Endothelial cell (in vitro differentiated cells): ENCODE measurements around the gene UBAC1. TPM values are rescaled to one million over a fixed set of nuclear protein-coding genes. Genes with fewer than 3 reads are reported as not detected.

Source experiments
- DNase-seq: peaks from one replicate; pipeline ENCODE4 v3.0.0; 2021; ENCODE audit warnings: low spot score
- H3K27ac Mint-ChIP-seq: one replicate; pipeline ENCODE4 v1.8.0; 2021; ENCODE audit warnings: mixed read lengths, inconsistent platforms; ENCODE audit not compliant: unreplicated experiment
- H3K27me3 Mint-ChIP-seq: one replicate; pipeline ENCODE4 v1.8.0; 2021; ENCODE audit warnings: mild to moderate bottlenecking, moderate library complexity, mixed read lengths, inconsistent platforms; ENCODE audit not compliant: unreplicated experiment
- H3K36me3 Mint-ChIP-seq: one replicate; pipeline ENCODE4 v1.8.0; 2021; ENCODE audit warnings: mild to moderate bottlenecking, low read depth, mixed read lengths, inconsistent platforms; ENCODE audit not compliant: unreplicated experiment
- H3K4me1 Mint-ChIP-seq: one replicate; pipeline ENCODE4 v1.8.0; 2021; ENCODE audit warnings: mild to moderate bottlenecking, mixed read lengths, inconsistent platforms; ENCODE audit not compliant: unreplicated experiment
- H3K4me3 Mint-ChIP-seq: one replicate; pipeline ENCODE4 v1.8.0; 2021; ENCODE audit warnings: mild to moderate bottlenecking, mixed read lengths, inconsistent platforms; ENCODE audit not compliant: unreplicated experiment
- H3K9me3 Mint-ChIP-seq: one replicate; pipeline ENCODE4 v1.8.0; 2021; ENCODE audit warnings: mixed read lengths, inconsistent platforms; ENCODE audit not compliant: unreplicated experiment
- total RNA-seq: library from RNA; stranded (reverse); fragmentation: NEBNext Ultra II Directional; extraction: Animal tissue kit (Norgen Biotek cat#: 25700); gene quantifications from one replicate; pipeline ENCODE4 v1.2.1, GENCODE V29; 2021; ENCODE audit not compliant: unreplicated experiment
- TF ChIP-seq, protein P1 (sequence below): fragments of 200-600 bp; sonication (generic); IDR thresholded peaks from one replicate; pipeline ENCODE4 v1.5.0; 2021; ENCODE audit warnings: antibody characterized with exemption; ENCODE audit not compliant: unreplicated experiment

UBAC1 gene
- total RNA-seq, 1 donor from 2014 or later: 46.8 TPM

DNA sequence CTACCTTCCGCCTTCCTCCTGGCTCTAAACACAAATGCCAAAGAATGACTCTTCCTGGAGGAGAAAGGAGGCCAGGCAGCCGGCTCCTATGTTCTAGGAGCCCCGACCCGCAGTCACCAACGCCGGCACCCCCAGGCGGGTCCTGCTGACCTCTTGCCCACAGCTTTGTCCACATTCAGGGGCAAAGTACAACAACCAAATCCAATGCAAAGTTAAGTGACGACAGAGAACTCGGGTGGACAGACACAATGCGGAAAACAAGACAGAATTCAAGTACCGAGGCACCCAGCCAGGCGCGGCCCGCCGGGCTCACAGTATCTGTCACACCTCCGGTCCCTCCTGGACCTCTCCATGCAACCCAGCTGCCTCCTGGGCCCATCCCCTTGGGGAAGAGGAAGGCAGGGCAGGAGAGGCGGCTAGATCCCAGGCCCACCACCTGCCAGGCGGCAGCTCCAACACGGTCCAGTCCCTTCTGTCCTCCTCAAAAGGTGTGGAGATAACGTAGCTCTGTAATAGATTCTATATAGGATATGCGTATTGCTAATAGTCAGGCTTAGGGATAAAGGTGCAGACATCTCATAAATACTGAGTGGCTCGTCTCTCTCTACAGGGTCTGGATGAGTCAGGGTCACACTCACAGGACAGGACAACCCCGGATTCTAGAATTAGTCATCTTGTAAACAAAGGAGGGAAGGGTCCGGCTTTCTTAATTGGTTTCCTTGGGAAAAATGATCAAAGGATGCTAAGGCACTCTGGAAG lies 46.9 kb upstream of the UBAC1 start:
- Mint-ChIP-seq H3K4me3 (no peak overlapping the region), H3K36me3 (no peaks in the 10 kb centered on the region), H3K27me3 (peaks cover 8% of the 10 kb centered on the region), H3K9me3 (no peaks in the 10 kb centered on the region), H3K27ac (peak overlapping the region; percentile 80), H3K4me1 (peaks cover 36% of the 10 kb centered on the region)
- TF ChIP-seq, protein P1, sequence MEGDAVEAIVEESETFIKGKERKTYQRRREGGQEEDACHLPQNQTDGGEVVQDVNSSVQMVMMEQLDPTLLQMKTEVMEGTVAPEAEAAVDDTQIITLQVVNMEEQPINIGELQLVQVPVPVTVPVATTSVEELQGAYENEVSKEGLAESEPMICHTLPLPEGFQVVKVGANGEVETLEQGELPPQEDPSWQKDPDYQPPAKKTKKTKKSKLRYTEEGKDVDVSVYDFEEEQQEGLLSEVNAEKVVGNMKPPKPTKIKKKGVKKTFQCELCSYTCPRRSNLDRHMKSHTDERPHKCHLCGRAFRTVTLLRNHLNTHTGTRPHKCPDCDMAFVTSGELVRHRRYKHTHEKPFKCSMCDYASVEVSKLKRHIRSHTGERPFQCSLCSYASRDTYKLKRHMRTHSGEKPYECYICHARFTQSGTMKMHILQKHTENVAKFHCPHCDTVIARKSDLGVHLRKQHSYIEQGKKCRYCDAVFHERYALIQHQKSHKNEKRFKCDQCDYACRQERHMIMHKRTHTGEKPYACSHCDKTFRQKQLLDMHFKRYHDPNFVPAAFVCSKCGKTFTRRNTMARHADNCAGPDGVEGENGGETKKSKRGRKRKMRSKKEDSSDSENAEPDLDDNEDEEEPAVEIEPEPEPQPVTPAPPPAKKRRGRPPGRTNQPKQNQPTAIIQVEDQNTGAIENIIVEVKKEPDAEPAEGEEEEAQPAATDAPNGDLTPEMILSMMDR: no peak
- DNase-seq: no peak

DNA sequence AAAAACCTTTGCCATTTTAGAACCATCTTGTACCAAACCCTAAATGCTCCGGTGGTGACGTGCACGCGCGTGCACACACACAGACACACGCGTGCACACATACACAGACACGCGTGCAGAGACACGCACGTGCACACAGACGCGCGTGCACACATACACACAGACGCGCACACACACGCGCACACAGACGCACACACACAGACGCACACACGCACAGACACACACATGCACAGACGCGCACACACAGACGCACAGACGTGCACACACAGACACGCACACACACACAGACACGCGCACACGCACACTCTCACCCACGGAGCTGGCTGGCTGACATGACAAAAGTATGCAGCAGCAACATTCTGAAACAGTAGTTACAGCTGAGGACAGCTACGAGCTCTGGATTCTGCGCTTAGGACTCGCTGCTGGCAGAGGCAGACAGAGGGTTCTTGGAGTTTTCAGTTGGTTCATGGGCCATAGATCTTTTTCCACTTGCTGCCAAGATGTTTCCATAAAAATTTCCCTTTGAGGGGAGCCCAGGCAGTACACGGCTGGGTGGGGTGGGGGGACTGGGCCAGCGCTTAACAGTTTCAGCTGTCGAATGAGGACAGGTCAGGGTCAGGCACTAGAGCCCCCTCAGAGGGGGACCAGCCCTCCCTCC lies 46.2 kb upstream of the UBAC1 start:
- H3K4me3 Mint-ChIP-seq: peak overlapping the region; percentile 49
- H3K27ac Mint-ChIP-seq: peak overlapping the region; percentile 80
- peaks cover 8% of the 10 kb centered on the region for H3K27me3 Mint-ChIP-seq
- H3K9me3 Mint-ChIP-seq: no peaks in the 10 kb centered on the region
- no peaks in the 10 kb centered on the region for H3K36me3 Mint-ChIP-seq
- DNase-seq: no peak
- H3K4me1 Mint-ChIP-seq: peaks cover 36% of the 10 kb centered on the region
- TF ChIP-seq, protein P1: no peak

DNA sequence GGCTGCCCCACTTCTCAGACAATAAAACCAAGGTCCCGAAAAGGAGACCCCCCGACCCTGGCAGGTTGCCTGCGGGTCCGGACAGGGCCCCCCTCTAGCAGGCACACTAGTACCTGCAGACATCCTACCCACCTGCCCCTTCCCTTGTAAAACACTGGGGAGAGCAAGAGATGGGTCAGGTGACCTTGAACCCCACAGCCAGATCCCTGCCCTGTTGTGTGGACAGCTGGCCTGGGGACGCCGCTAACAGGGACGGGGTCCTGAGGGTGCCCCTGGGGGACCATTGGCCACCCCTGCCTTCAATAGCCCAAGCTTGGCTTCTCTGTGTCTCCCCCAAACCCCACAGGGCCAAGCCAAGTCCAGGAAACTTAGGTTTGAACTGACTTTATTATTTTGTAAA lies 45.0 kb upstream of the UBAC1 start:
- TF ChIP-seq, protein P1: no peak
- Mint-ChIP-seq H3K36me3 (no peaks in the 10 kb centered on the region), H3K9me3 (no peaks in the 10 kb centered on the region), H3K4me3 (no peak overlapping the region), H3K4me1 (peaks cover 33% of the 10 kb centered on the region), H3K27ac (no peak overlapping the region), H3K27me3 (peaks cover 8% of the 10 kb centered on the region)
- DNase-seq: no peak

DNA sequence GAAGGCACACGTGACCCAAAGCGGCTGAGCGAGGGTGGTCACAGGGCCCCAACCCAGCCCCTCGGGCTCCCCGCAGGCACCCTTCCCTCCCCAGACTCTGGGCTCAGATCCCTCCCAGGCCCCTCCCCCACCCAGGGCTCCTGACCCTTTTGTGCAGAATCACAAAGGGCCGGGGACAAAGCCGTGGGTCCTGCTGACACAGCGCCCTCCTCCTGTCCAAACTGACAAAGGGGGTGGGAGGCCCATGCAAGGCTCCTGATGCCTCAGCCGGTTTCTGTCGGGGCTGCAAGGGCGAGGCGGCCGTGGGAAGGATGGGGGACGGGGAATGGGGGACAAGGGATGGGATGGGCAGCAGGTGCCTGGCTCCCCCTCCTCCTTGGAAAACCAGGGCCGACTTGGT lies 43.5 kb upstream of the UBAC1 start:
- Mint-ChIP-seq H3K4me3 (no peak overlapping the region), H3K4me1 (peaks cover 26% of the 10 kb centered on the region), H3K9me3 (no peaks in the 10 kb centered on the region), H3K27ac (no peak overlapping the region), H3K27me3 (peaks cover 8% of the 10 kb centered on the region), H3K36me3 (no peaks in the 10 kb centered on the region)
- TF ChIP-seq, protein P1: no peak
- DNase-seq: no peak

DNA sequence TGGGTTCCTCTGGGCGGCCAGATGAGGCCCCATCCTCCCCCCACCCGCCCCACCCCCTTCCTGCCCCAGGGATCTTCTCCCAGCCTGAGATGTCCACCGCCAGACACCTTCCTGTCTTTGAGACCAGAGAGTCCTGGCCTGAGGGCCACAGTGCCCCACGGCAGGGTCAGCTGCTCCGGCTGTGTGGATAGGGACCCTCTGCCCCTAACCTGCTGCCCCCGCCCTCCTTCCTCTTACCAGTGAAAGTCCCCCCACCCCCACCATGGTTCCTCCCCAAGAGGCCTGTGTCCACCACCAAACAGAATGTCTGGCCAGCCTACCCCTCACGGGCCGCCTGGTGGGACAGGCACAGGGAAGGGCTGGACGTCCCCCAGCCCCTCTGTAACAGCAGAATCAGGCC lies 43.0 kb upstream of the UBAC1 start:
- H3K36me3 Mint-ChIP-seq: no peaks in the 10 kb centered on the region
- H3K27me3 Mint-ChIP-seq: peaks cover 8% of the 10 kb centered on the region
- TF ChIP-seq, protein P1: no peak
- no peak overlapping the region for H3K4me3 Mint-ChIP-seq
- DNase-seq: no peak
- peaks cover 25% of the 10 kb centered on the region for H3K4me1 Mint-ChIP-seq
- H3K27ac Mint-ChIP-seq: no peak overlapping the region
- no peaks in the 10 kb centered on the region for H3K9me3 Mint-ChIP-seq
